ENCODE results near the gene MPIG6B. TPM values are rescaled to one million over a fixed set of nuclear protein-coding genes. Genes with fewer than 3 reads are reported as not detected.

Gene MPIG6B
- total RNA-seq, 3 donors from 2014 or later (not counting 1 experiment from before 2014, with no cell fraction given), result 9.4 to 19.0 (median 12.8) TPM

DNA sequence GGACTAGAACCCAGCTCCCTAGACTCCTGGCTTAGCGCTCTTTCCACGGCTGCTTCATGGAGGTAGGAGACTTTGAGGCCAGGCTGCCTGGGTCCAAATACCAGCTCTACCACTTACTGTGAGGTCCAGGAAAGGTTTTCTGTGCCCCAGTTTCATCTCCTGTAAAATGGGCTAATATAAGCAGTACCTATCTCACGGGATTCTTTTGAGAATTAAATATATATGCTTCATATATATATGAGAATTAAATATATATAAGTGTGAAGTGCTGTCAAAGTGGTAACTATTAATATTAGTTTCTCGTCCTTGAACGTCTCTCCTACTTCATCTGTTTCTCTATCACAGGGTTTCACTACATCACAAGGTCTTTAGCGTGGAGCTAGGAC lies 32.1 kb upstream of the MPIG6B start:
- Histone ChIP-seq H3K4me1 (ENCODE audit: control insufficient read depth, insufficient read depth, low read length) (no peaks in the 10 kb centered on the region), H3K27ac (ENCODE audit: low read length) (no peak overlapping the region), H3K36me3 (ENCODE audit: control insufficient read depth, insufficient read depth, low read length) (peaks cover 79% of the 10 kb centered on the region), H3K4me3 (ENCODE audit: low read length) (no peak overlapping the region), H3K9me3 (ENCODE audit: control insufficient read depth, insufficient read depth, low read length) (no peaks in the 10 kb centered on the region), H3K27me3 (ENCODE audit: control insufficient read depth, insufficient read depth, low read length) (no peaks in the 10 kb centered on the region)
- no peak overlapping the region for H3K4me3 Mint-ChIP-seq
- intact Hi-C loops (cut with micrococcal nuclease), result no loop called here
- TF ChIP-seq, protein P1, sequence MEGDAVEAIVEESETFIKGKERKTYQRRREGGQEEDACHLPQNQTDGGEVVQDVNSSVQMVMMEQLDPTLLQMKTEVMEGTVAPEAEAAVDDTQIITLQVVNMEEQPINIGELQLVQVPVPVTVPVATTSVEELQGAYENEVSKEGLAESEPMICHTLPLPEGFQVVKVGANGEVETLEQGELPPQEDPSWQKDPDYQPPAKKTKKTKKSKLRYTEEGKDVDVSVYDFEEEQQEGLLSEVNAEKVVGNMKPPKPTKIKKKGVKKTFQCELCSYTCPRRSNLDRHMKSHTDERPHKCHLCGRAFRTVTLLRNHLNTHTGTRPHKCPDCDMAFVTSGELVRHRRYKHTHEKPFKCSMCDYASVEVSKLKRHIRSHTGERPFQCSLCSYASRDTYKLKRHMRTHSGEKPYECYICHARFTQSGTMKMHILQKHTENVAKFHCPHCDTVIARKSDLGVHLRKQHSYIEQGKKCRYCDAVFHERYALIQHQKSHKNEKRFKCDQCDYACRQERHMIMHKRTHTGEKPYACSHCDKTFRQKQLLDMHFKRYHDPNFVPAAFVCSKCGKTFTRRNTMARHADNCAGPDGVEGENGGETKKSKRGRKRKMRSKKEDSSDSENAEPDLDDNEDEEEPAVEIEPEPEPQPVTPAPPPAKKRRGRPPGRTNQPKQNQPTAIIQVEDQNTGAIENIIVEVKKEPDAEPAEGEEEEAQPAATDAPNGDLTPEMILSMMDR (IDR thresholded peaks at IDR 0.05), result no peak
- no peaks in the 10 kb centered on the region for H3K36me3 Mint-ChIP-seq
- no peak for DNase-seq
- H3K9me3 Mint-ChIP-seq, result no peaks in the 10 kb centered on the region
- H3K27me3 Mint-ChIP-seq (ENCODE audit: low read depth in 2 of 2), result no peaks in the 10 kb centered on the region
- ATAC-seq, result no peak
- peaks cover 0 to 7% of the 10 kb centered on the region in 2 donors for H3K4me1 Mint-ChIP-seq
- WGBS (ENCODE audit: insufficient coverage), result 100% methylated on average over 5 of the region's 6 CpGs
- H3K27ac Mint-ChIP-seq, result no peak overlapping the region

DNA sequence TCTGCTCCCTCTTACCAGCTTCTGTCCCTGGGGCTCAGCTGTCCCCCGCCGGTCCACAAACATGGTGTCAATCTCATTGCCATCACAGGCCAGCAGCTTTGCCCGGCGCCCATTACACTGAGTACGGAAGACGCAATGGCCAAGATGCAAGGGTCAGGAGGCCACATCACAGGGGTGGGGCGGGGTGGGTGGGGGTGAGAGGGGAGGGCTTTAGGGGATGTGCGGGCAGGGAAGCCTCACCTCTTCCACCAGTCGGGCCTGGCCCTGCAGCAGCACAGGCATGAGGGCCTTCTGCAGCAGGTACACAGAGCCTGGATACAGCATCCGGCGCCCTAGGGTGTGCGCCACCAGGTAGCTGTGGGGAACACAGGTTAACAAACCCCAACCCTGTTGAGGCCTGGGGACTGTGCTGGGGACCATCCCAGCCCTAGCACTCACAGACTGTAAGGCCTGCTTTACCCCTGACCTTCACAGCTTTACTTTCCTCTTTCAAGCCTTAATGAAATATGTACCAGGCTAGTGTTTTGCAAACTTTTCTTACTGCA lies 31.5 kb upstream of the MPIG6B start:
- Histone ChIP-seq H3K4me3 (ENCODE audit: low read length) (no peak overlapping the region), H3K9me3 (ENCODE audit: control insufficient read depth, insufficient read depth, low read length) (no peaks in the 10 kb centered on the region), H3K27me3 (ENCODE audit: control insufficient read depth, insufficient read depth, low read length) (no peaks in the 10 kb centered on the region), H3K27ac (ENCODE audit: low read length) (no peak overlapping the region), H3K4me1 (ENCODE audit: control insufficient read depth, insufficient read depth, low read length) (no peaks in the 10 kb centered on the region), H3K36me3 (ENCODE audit: control insufficient read depth, insufficient read depth, low read length) (peaks cover 81% of the 10 kb centered on the region)
- intact Hi-C loops (cut with micrococcal nuclease), result no loop called here
- TF ChIP-seq, protein P1 (IDR thresholded peaks at IDR 0.05), result no peak
- H3K4me1 Mint-ChIP-seq, result peaks cover 0 to 7% of the 10 kb centered on the region in 2 donors
- ATAC-seq, result no peak
- no peak overlapping the region for H3K4me3 Mint-ChIP-seq
- H3K27ac Mint-ChIP-seq, result no peak overlapping the region
- WGBS (ENCODE audit: insufficient coverage), result 97% methylated on average over 11 of the region's 12 CpGs
- no peak for DNase-seq
- no peaks in the 10 kb centered on the region for H3K27me3 Mint-ChIP-seq (ENCODE audit: low read depth in 2 of 2)
- H3K36me3 Mint-ChIP-seq, result no peaks in the 10 kb centered on the region
- H3K9me3 Mint-ChIP-seq, result no peaks in the 10 kb centered on the region

DNA sequence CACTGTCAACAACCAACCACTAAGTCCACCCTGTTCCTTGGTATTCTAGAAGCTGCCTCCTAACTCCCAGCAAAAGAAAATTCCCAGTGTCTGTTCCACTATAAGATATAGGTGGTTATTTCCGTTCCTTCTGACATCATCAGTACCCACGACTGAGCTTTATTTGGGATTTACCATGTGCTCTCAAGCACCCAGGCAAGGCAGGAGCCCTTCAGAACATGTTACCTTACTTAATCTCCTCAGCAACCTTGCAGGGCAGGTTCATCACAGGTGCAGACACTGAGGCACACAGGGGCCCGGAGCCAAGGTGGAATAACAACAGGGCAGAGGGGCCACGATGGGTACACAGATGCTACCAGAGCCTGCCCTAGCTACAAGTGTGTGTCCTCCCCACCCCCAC lies 30.8 kb upstream of the MPIG6B start:
- no peaks in the 10 kb centered on the region for H3K36me3 Mint-ChIP-seq
- Histone ChIP-seq H3K36me3 (ENCODE audit: control insufficient read depth, insufficient read depth, low read length) (peaks cover 80% of the 10 kb centered on the region), H3K9me3 (ENCODE audit: control insufficient read depth, insufficient read depth, low read length) (no peaks in the 10 kb centered on the region), H3K27ac (ENCODE audit: low read length) (no peak overlapping the region), H3K27me3 (ENCODE audit: control insufficient read depth, insufficient read depth, low read length) (no peaks in the 10 kb centered on the region), H3K4me3 (ENCODE audit: low read length) (no peak overlapping the region), H3K4me1 (ENCODE audit: control insufficient read depth, insufficient read depth, low read length) (no peaks in the 10 kb centered on the region)
- no peak overlapping the region for H3K27ac Mint-ChIP-seq
- no peak overlapping the region for H3K4me3 Mint-ChIP-seq
- WGBS (ENCODE audit: insufficient coverage), result 98% methylated on average over 4 of the region's 4 CpGs
- intact Hi-C loops (cut with micrococcal nuclease), result no loop called here
- no peaks in the 10 kb centered on the region for H3K9me3 Mint-ChIP-seq
- H3K27me3 Mint-ChIP-seq (ENCODE audit: low read depth in 2 of 2), result no peaks in the 10 kb centered on the region
- DNase-seq, result no peak
- ATAC-seq, result no peak
- H3K4me1 Mint-ChIP-seq, result peaks cover 0 to 13% of the 10 kb centered on the region in 2 donors
- TF ChIP-seq, protein P1 (IDR thresholded peaks at IDR 0.05), result no peak

DNA sequence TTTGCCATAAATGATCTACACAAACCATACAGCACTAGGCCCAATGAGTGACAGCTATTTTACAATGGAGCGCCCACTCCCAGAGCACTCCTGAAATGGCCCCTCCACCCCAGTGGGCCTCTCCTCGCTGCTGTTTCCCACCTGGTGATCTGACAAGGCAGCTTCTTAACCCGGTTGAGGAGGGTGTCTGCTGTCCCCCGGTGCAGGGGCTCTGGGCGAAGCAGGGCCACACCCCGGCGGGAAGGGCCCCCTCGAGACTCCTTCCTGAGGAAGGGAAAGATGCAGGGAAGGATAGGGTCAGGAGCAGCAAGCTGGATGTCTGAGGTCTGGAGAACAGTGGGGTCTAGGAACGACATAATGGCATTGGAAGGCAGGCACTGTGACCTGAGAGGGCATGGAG lies 30.3 kb upstream of the MPIG6B start:
- Histone ChIP-seq H3K4me3 (ENCODE audit: low read length) (no peak overlapping the region), H3K27me3 (ENCODE audit: control insufficient read depth, insufficient read depth, low read length) (no peaks in the 10 kb centered on the region), H3K27ac (ENCODE audit: low read length) (no peak overlapping the region), H3K36me3 (ENCODE audit: control insufficient read depth, insufficient read depth, low read length) (peaks cover 79% of the 10 kb centered on the region), H3K9me3 (ENCODE audit: control insufficient read depth, insufficient read depth, low read length) (no peaks in the 10 kb centered on the region), H3K4me1 (ENCODE audit: control insufficient read depth, insufficient read depth, low read length) (no peaks in the 10 kb centered on the region)
- WGBS (ENCODE audit: insufficient coverage), result 95% methylated on average over 9 of the region's 9 CpGs
- no peaks in the 10 kb centered on the region for H3K27me3 Mint-ChIP-seq (ENCODE audit: low read depth in 2 of 2)
- H3K27ac Mint-ChIP-seq, result no peak overlapping the region
- peaks cover 0 to 16% of the 10 kb centered on the region in 2 donors for H3K4me1 Mint-ChIP-seq
- H3K4me3 Mint-ChIP-seq, result no peak overlapping the region
- TF ChIP-seq, protein P1 (IDR thresholded peaks at IDR 0.05), result no peak
- ATAC-seq (no peak), DNase-seq (no peak)
- intact Hi-C loops (cut with micrococcal nuclease), result no loop called here
- no peaks in the 10 kb centered on the region for H3K9me3 Mint-ChIP-seq
- no peaks in the 10 kb centered on the region for H3K36me3 Mint-ChIP-seq

All from natural killer cell (primary cell).